WTC11 (cell line): Measurements from ENCODE around the gene PUDP. TPM values are rescaled to one million over a fixed set of nuclear protein-coding genes. Genes with fewer than 3 reads are reported as not detected.

ENCODE experiments used
- ATAC-seq: fragments of 200-7000 bp; cut with Tn5 transposase; 2 replicates; pipeline ENCODE4 v1.10.0; 2021; ENCODE audit warnings: mild to moderate bottlenecking, moderate library complexity
- CTCF ChIA-PET: fragments of 300-600 bp; sonication (Branson Sonifier 250); formaldehyde crosslinking; loops from one replicate; lab custom pipeline; 2021; ENCODE audit warnings: antibody characterized with exemption; lab: Charles Lee
- POLR2A ChIA-PET: fragments of 350-600 bp; sonication (Branson Sonifier 250); formaldehyde crosslinking; loops from one replicate; lab custom pipeline; 2021; ENCODE audit warnings: antibody characterized with exemption; lab: Charles Lee
- DNase-seq: peaks from one replicate; pipeline ENCODE4 v3.0.0; 2021; ENCODE audit warnings: low spot score
- H3K27ac Mint-ChIP-seq: 2 replicates; pipeline ENCODE4 v1.8.0; 2021; ENCODE audit warnings: mixed read lengths
- H3K27me3 Mint-ChIP-seq: 2 replicates; pipeline ENCODE4 v1.8.0; 2021; ENCODE audit warnings: low read depth, mild to moderate bottlenecking, moderate library complexity, mixed read lengths
- H3K36me3 Mint-ChIP-seq: 2 replicates; pipeline ENCODE4 v1.8.0; 2021; ENCODE audit warnings: mixed read lengths
- H3K4me1 Mint-ChIP-seq: 2 replicates; pipeline ENCODE4 v1.8.0; 2022; ENCODE audit warnings: mixed read lengths
- H3K4me3 Mint-ChIP-seq: 2 replicates; pipeline ENCODE4 v1.8.0; 2021; ENCODE audit warnings: mild to moderate bottlenecking, moderate library complexity, mixed read lengths
- H3K9me3 Mint-ChIP-seq: 2 replicates; pipeline ENCODE4 v1.8.0; 2021; ENCODE audit warnings: mixed read lengths
- AR ChIP-seq: fragments of 250-450 bp; sonication (Bioruptor Pico); IDR thresholded peaks from 2 replicates; pipeline ENCODE4 v1.9.0; 2021; ENCODE audit warnings: mild to moderate bottlenecking
- ARID4B ChIP-seq: sonication (generic); formaldehyde crosslinking; IDR thresholded peaks from 2 replicates; pipeline ENCODE4 v1.8.0; 2023; ENCODE audit warnings: missing genetic modification reagents, mild to moderate bottlenecking, borderline replicate concordance
- CBFB ChIP-seq: sonication (generic); formaldehyde crosslinking; IDR thresholded peaks from 2 replicates; pipeline ENCODE4 v1.8.1; 2022; ENCODE audit warnings: mild to moderate bottlenecking, low read depth, missing genetic modification reagents
- GTF2I ChIP-seq: fragments of 250-450 bp; sonication (Bioruptor Pico); conservative IDR thresholded peaks from 2 replicates; pipeline ENCODE4 v1.4.0; 2021; ENCODE audit warnings: mild to moderate bottlenecking
- JAZF1 ChIP-seq: fragments of 250-450 bp; sonication (Bioruptor Pico); IDR thresholded peaks from 2 replicates; pipeline ENCODE4 v1.9.0; 2021; ENCODE audit warnings: moderate library complexity, mild to moderate bottlenecking, inconsistent platforms
- MAX ChIP-seq: sonication (generic); formaldehyde crosslinking; IDR thresholded peaks from 2 replicates; pipeline ENCODE4 v1.8.0; 2022; ENCODE audit warnings: mild to moderate bottlenecking, missing genetic modification reagents
- MLX ChIP-seq: sonication (generic); formaldehyde crosslinking; IDR thresholded peaks from 2 replicates; pipeline ENCODE4 v1.8.1; 2023; ENCODE audit warnings: mild to moderate bottlenecking, missing genetic modification reagents, moderate library complexity
- NR3C1 ChIP-seq: sonication (generic); formaldehyde crosslinking; conservative IDR thresholded peaks from 2 replicates; pipeline ENCODE4 v1.8.1; 2023; ENCODE audit warnings: low read depth, mild to moderate bottlenecking, missing genetic modification reagents
- OVOL2 ChIP-seq: fragments of 250-450 bp; sonication (Bioruptor Pico); IDR thresholded peaks from 2 replicates; pipeline ENCODE4 v1.9.0; 2021; ENCODE audit warnings: mild to moderate bottlenecking, borderline replicate concordance
- SMAD3 ChIP-seq: sonication (generic); formaldehyde crosslinking; IDR thresholded peaks from 2 replicates; pipeline ENCODE4 v1.8.0; 2022; ENCODE audit warnings: missing genetic modification reagents, mild to moderate bottlenecking, borderline replicate concordance
- ZNF317 ChIP-seq: sonication (generic); formaldehyde crosslinking; IDR thresholded peaks from 2 replicates; pipeline ENCODE4 v1.8.1; 2023; ENCODE audit warnings: low read depth, mild to moderate bottlenecking, moderate library complexity, missing genetic modification reagents, borderline replicate concordance
- total RNA-seq: library from RNA; stranded (reverse); gene quantifications from 3 replicates; pipeline ENCODE4 v1.2.3, GENCODE V29; 2021
- TF ChIP-seq, protein P1 (sequence below): fragments of 250-450 bp; sonication (Bioruptor Pico); IDR thresholded peaks from 2 replicates; pipeline ENCODE4 v1.8.0; 2021; ENCODE audit warnings: mild to moderate bottlenecking
- TF ChIP-seq, protein P2 (sequence below): sonication (generic); formaldehyde crosslinking; IDR thresholded peaks from 2 replicates; pipeline ENCODE4 v1.8.1; 2022; ENCODE audit warnings: mild to moderate bottlenecking, moderate library complexity, missing genetic modification reagents
- TF ChIP-seq, protein P3 (sequence below): sonication (generic); formaldehyde crosslinking; IDR thresholded peaks from 2 replicates; pipeline ENCODE4 v1.8.1; 2022; ENCODE audit warnings: low read depth, missing genetic modification reagents, borderline replicate concordance
- TF ChIP-seq, protein P4 (sequence below): fragments of 200-600 bp; IDR thresholded peaks from 2 replicates; pipeline ENCODE4 v1.8.0; 2022; ENCODE audit warnings: antibody characterized with exemption

The PUDP gene
- total RNA-seq, 1 experiment from 2014 or later, result 20.8 TPM

GRCh38 chrX:7092543-7092942 lies 55.4 kb downstream of the PUDP start:
- no peak overlapping the region for H3K27ac Mint-ChIP-seq
- POLR2A ChIA-PET, result no interaction called here
- ATAC-seq (no peak), DNase-seq (no peak)
- H3K27me3 Mint-ChIP-seq, result no peaks in the 10 kb centered on the region
- CTCF ChIA-PET, result no interaction called here
- no peaks in the 10 kb centered on the region for H3K36me3 Mint-ChIP-seq
- TF ChIP-seq ARID4B (CRISPR knock-in tag) (no peak), NR3C1 (CRISPR knock-in tag) (no peak), MAX (CRISPR knock-in tag) (no peak), GTF2I (no peak), ZNF317 (CRISPR knock-in tag) (no peak), CBFB (CRISPR knock-in tag) (no peak), MLX (CRISPR knock-in tag) (no peak), SMAD3 (CRISPR knock-in tag) (no peak), JAZF1 (no peak)
- TF ChIP-seq, protein P1, sequence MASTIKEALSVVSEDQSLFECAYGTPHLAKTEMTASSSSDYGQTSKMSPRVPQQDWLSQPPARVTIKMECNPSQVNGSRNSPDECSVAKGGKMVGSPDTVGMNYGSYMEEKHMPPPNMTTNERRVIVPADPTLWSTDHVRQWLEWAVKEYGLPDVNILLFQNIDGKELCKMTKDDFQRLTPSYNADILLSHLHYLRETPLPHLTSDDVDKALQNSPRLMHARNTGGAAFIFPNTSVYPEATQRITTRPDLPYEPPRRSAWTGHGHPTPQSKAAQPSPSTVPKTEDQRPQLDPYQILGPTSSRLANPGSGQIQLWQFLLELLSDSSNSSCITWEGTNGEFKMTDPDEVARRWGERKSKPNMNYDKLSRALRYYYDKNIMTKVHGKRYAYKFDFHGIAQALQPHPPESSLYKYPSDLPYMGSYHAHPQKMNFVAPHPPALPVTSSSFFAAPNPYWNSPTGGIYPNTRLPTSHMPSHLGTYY (CRISPR knock-in tag), result no peak
- TF ChIP-seq, protein P2, sequence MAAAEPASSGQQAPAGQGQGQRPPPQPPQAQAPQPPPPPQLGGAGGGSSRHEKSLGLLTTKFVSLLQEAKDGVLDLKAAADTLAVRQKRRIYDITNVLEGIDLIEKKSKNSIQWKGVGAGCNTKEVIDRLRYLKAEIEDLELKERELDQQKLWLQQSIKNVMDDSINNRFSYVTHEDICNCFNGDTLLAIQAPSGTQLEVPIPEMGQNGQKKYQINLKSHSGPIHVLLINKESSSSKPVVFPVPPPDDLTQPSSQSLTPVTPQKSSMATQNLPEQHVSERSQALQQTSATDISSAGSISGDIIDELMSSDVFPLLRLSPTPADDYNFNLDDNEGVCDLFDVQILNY (CRISPR knock-in tag), result no peak
- TF ChIP-seq, protein P3, sequence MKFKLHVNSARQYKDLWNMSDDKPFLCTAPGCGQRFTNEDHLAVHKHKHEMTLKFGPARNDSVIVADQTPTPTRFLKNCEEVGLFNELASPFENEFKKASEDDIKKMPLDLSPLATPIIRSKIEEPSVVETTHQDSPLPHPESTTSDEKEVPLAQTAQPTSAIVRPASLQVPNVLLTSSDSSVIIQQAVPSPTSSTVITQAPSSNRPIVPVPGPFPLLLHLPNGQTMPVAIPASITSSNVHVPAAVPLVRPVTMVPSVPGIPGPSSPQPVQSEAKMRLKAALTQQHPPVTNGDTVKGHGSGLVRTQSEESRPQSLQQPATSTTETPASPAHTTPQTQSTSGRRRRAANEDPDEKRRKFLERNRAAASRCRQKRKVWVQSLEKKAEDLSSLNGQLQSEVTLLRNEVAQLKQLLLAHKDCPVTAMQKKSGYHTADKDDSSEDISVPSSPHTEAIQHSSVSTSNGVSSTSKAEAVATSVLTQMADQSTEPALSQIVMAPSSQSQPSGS (CRISPR knock-in tag), result no peak
- peaks cover 20% of the 10 kb centered on the region for H3K4me1 Mint-ChIP-seq
- no peak overlapping the region for H3K4me3 Mint-ChIP-seq
- H3K9me3 Mint-ChIP-seq, result no peaks in the 10 kb centered on the region

- CTCF ChIA-PET, result interaction anchor here (0.7 kb wide), 1 partner anchor 99 kb away, joined by 3 read pairs; no protein-coding TSS in a partner anchor
- ATAC-seq (no peak), DNase-seq (no peak)
- Mint-ChIP-seq H3K27ac (no peak overlapping the region), H3K27me3 (no peaks in the 10 kb centered on the region), H3K9me3 (no peaks in the 10 kb centered on the region), H3K4me1 (peaks cover 24% of the 10 kb centered on the region), H3K4me3 (no peak overlapping the region), H3K36me3 (no peaks in the 10 kb centered on the region)
- POLR2A ChIA-PET, result no interaction called here
- no peak for TF ChIP-seq OVOL2 (CRISPR knock-in tag)
- TF ChIP-seq, protein P4, sequence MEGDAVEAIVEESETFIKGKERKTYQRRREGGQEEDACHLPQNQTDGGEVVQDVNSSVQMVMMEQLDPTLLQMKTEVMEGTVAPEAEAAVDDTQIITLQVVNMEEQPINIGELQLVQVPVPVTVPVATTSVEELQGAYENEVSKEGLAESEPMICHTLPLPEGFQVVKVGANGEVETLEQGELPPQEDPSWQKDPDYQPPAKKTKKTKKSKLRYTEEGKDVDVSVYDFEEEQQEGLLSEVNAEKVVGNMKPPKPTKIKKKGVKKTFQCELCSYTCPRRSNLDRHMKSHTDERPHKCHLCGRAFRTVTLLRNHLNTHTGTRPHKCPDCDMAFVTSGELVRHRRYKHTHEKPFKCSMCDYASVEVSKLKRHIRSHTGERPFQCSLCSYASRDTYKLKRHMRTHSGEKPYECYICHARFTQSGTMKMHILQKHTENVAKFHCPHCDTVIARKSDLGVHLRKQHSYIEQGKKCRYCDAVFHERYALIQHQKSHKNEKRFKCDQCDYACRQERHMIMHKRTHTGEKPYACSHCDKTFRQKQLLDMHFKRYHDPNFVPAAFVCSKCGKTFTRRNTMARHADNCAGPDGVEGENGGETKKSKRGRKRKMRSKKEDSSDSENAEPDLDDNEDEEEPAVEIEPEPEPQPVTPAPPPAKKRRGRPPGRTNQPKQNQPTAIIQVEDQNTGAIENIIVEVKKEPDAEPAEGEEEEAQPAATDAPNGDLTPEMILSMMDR, result no peak
- TF ChIP-seq, protein P2 (CRISPR knock-in tag), result no peak
- TF ChIP-seq AR (CRISPR knock-in tag), result no peak
Observed at GRCh38 chrX:7091923-7092322, 56.0 kb downstream of the PUDP start.
